DMS79 (cell line): ENCODE results near the gene TUBGCP3.
A peak's percentile ranks its signal among the peaks of the same experiment; 100 is the strongest.
"Not testable (repeated sequence)": the region's sequence is repeated elsewhere in the genome, so short reads cannot be mapped to it uniquely, and the experiment has no call there.

ENCODE experiments used
- DNase-seq: peaks from one replicate; lab custom pipeline; 2025; lab: John Stamatoyannopoulos, UW

TUBGCP3 gene

GRCh38 chr13:112579310-112579843 is 8.6 kb downstream of the TUBGCP3 start:
- DNase-seq: no peak

DNA sequence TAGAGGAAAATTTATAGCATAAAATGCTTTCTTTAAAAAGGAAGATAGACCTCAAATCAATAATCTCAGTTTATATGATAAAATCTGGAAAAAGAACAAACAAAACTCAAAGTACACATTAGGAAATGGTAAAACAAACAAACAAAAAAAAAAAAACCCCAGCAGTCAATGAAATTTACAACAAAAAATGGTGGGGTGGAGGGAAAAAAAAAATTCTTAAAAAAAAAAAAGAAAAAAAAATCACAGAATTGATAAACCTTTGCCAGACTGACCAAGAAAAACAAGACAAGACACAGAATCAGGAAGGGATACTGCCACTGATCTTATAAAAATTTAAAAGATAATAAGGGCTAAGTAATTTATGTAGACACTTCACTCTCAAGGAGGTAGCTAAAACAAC is 11.2 kb downstream of the TUBGCP3 start:
- DNase-seq: no peak

DNA sequence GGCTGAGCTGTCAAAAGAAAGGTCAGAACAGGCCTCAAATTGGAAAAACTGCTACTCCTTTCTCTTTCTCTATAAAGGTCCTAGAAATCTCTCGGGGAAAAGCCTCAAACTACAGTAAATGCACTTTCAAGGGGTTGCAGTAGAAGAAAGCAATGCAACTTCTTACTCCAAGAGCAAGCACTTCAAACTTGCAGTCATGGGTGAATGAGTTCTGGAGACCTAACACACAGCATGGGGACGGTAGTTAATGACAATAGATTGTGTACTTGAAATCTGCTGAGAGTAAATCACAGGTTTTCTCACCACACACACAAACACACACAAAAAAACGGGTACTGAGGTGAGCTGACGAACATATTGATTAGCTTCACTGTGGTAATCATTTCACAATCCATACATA is 11.8 kb downstream of the TUBGCP3 start:
- peak; percentile 99 for DNase-seq

- peak; percentile 67 for DNase-seq
Observed at GRCh38 chr13:112575675-112576074, 12.3 kb downstream of the TUBGCP3 start.

GRCh38 chr13:112574834-112575613 is 12.9 kb downstream of the TUBGCP3 start:
- peak; percentile 86 for DNase-seq

- DNase-seq: peak; percentile 86
Observed at GRCh38 chr13:112574416-112574815, 13.5 kb downstream of the TUBGCP3 start.

- DNase-seq: peak; percentile 95
Observed at GRCh38 chr13:112573710-112574109, 14.2 kb downstream of the TUBGCP3 start.

- no peak for DNase-seq
Observed at GRCh38 chr13:112572366-112572765, 15.6 kb downstream of the TUBGCP3 start.

DNA sequence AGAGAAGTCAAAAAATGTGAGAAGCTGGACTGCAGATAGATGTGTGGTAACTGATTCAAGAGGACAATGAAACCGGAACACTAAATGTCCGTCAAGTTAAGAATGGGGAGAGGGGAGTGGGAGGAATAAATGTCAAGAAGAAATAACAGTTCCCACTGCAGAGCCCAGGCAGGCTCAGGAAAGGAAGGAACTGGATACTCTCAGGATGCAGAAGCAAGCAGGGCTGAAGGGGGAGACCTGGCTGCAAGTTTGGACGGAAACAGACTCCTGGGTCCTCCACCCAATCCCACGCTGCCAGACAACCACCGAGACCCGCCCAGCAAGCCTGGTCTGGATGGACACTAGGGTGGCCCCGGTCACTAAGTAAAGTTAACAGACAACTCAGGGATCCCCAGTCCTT is 18.1 kb downstream of the TUBGCP3 start:
- DNase-seq: no peak

GRCh38 chr13:112567161-112567862 is 20.6 kb downstream of the TUBGCP3 start:
- DNase-seq: no peak

GRCh38 chr13:112562786-112563383 is 25.1 kb downstream of the TUBGCP3 start:
- DNase-seq: no peak

- no peak for DNase-seq
Observed at GRCh38 chr13:112562254-112562653, 25.7 kb downstream of the TUBGCP3 start.

DNA sequence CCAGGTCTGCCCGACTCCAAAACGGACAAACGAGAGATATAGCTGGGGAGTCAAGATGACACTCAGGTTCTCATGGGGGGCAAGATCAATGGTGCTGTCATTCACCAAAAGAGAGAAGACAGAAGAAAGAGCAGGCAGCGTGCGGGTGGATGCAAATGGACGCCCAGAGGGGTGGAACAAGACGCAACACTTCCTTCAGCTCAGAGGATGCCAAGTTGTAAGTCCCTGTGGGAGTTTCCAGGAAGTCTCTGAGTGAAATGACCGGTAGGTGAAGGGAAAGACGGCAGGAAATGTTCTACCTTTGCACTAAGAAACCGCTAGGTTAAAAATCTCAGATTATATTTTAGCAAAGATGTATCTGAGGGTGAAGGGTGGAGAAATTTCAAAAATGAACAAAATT is 26.5 kb downstream of the TUBGCP3 start:
- no peak for DNase-seq

GRCh38 chr13:112558696-112559418 is 29.1 kb downstream of the TUBGCP3 start:
- no peak for DNase-seq

- no peak for DNase-seq
Observed at GRCh38 chr13:112556600-112556999, 31.4 kb downstream of the TUBGCP3 start.

DNA sequence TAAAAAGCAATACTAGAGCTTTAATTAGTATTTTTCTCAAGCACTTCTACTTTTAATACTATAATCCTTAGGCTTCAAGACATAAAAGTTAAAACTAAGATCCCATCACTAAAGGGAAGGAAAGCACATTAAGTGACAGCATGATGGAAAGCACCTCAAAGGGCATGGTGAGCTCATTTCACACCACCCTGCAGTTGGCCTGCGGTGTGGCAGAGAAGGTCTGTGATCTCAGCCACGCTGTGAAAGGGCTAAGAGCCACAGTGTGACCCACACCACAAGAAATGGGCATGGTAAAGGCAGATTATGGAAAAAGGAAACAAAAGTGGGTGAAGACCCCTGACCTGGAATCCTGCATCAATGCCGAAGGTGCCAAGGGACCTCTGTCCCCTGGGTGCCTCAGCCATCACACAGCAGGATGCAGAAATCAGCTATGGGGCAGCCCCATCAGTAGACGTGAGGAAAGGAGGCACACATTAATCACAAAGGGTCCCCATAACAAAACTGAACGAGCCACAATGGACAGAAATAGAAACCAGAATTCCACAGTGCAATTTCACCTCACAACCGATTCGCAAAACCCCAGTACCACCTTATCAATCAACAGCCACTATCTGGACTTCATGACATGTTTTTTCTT is 33.6 kb downstream of the TUBGCP3 start:
- DNase-seq: no peak

DNA sequence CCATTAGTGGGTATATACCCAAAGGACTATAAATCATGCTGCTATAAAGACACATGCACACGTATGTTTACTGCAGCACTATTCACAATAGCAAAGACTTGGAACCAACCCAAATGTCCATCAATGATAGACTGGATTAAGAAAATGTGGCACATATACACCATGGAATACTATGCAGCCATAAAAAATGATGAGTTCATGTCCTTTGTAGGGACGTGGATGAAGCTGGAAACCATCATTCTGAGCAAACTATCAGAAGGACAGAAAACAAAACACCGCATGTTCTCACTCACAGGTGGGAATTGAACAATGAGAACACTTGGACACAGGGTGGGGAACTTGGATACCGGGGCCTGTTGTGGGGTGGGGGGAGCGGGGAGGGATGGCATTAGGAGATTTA is 39.0 kb downstream of the TUBGCP3 start:
- DNase-seq: not testable (repeated sequence)

DNA sequence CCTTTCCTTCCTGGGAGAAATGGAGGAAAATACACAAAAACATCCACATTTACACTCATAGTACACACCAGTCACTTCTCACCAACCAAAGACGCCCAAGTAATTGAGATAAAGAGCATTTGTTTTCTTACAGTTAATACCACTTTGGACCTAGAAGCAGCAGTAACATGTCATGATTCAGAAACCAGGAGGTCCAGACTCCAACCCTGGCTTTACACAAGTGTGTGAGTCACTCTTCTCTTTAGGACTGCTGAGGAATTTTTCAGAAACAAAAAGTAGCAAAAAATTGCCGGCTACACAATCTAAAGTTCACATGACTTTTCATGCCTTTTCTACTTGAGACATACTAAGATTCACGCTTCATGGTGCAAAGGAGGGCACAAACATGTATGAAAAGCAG is 42.1 kb downstream of the TUBGCP3 start:
- DNase-seq: no peak

- DNase-seq: no peak
Observed at GRCh38 chr13:112532837-112533745, 54.9 kb downstream of the TUBGCP3 start.

- peak; percentile 99 for DNase-seq
Observed at GRCh38 chr13:112531263-112531794, 56.6 kb downstream of the TUBGCP3 start.
